Loucy (cell line): Measurements from ENCODE around the gene DYRK1B.

Experiments used
- EZH2phosphoT487 ChIP-seq: fragments of 200-600 bp; IDR thresholded peaks from 2 replicates; pipeline ENCODE4 v1.6.1; 2018; ENCODE audit warnings: antibody characterized with exemption, mild to moderate bottlenecking, moderate library complexity, borderline replicate concordance
- TF ChIP-seq, protein P1 (sequence below): fragments of 200-600 bp; sonication (generic); conservative IDR thresholded peaks from 2 replicates; pipeline ENCODE4 v1.5.1; 2014; ENCODE audit warnings: mild to moderate bottlenecking, antibody characterized with exemption, low read length

DNA sequence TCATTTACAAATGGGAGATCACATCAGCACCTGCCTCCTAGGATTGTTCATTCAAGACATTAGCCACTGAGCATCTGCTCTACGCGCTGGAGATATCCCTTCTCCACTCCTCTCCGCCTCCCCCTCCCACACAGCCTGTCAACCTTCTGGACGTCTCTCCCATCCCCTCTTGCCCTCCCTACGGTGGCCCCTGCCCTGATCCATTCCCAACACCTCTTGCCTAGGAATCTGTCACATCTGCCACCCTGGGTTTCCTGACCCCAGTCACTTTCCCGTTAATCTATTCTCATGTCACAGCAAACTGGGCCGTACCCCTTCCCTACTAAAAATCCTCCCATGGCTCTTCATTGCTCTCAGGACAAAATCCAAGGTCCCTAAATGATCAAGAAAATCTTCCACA, 10.3 kb downstream of the DYRK1B start:
- no peak for TF ChIP-seq EZH2phosphoT487
- TF ChIP-seq, protein P1, sequence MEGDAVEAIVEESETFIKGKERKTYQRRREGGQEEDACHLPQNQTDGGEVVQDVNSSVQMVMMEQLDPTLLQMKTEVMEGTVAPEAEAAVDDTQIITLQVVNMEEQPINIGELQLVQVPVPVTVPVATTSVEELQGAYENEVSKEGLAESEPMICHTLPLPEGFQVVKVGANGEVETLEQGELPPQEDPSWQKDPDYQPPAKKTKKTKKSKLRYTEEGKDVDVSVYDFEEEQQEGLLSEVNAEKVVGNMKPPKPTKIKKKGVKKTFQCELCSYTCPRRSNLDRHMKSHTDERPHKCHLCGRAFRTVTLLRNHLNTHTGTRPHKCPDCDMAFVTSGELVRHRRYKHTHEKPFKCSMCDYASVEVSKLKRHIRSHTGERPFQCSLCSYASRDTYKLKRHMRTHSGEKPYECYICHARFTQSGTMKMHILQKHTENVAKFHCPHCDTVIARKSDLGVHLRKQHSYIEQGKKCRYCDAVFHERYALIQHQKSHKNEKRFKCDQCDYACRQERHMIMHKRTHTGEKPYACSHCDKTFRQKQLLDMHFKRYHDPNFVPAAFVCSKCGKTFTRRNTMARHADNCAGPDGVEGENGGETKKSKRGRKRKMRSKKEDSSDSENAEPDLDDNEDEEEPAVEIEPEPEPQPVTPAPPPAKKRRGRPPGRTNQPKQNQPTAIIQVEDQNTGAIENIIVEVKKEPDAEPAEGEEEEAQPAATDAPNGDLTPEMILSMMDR = no peak
